Heart left ventricle (tissue), 13 donors: ENCODE measurements around the gene PDK2.

Experiments used
- CTCF ChIP-seq, 12 donors: fragments of 200-600 bp; sonication (generic) in 4 of 12; IDR thresholded peaks; one replicate each; pipeline versions ENCODE4 v1.5.0 to v1.8.0; 2018 to 2022; ENCODE audit warnings: antibody characterized with exemption in 12 of 12, mild to moderate bottlenecking in 5 of 12
- POLR2A ChIP-seq, 2 donors: fragments of 450-650 bp; IDR thresholded peaks; one replicate each; pipeline ENCODE4 v1.6.1; 2017; ENCODE audit warnings: antibody characterized with exemption in 2 of 2, mild to moderate bottlenecking in 2 of 2, moderate library complexity in 2 of 2
- donor health status: ischemic (EF 13 %, LVEDD 7.1; RV severe dilation, severe dysfunction).
- donor health status: DM: no; HTN: yes; CAD: no.
- donor health status: DM: no; HTN: no; CAD: no.
- donor health status: ischemic (EF 25% LVEDD 6.9; RV normal size, moderate dysfunction).
- donor health status: ischemic (EF 25% LVEDD 5.7; RV mildly dilated, moderate dysfunction).
- donor health status: ischemic (EF 35%, LVEDD 5.7; RV mildly dilated, moderate dysfunction).
- donor health status: nonischemic (EF 11% LVEDD 7.7; RV severe dilation, severe dysfunction).
- donor health status: DM: yes; HTN: yes; CAD: no.
- donor health status: PGD.
- donor health status: ischemic (EF 29% LVEDD 5.4; RV normal size, mild dysfunction).
- donor health status: nonischemic (EF 23%, LVEDD 6.1; RV moderate dilation, normal function).

GRCh38 chr17:50048988-50049387, 46.2 kb upstream of the PDK2 start:
- TF ChIP-seq CTCF (IDR thresholded peaks at IDR 0.05) (no peak), POLR2A (IDR thresholded peaks at IDR 0.05) (no peak)
